ENCODE results near the gene EGR1.
"Not testable (repeated sequence)": the region's sequence is repeated elsewhere in the genome, so short reads cannot be mapped to it uniquely, and the experiment has no call there.

EGR1 gene

GRCh38 chr5:138468966-138469539 is 3.8 kb downstream of the EGR1 start:
- DNase-seq (ENCODE audit: low read depth in 3 of 3), result no peak

- DNase-seq (ENCODE audit: low read depth in 3 of 3), result no peak
Measured at GRCh38 chr5:138469540-138470321, 4.5 kb downstream of the EGR1 start.

GRCh38 chr5:138470322-138471051 is 5.2 kb downstream of the EGR1 start:
- no peak for DNase-seq (ENCODE audit: low read depth in 3 of 3)

GRCh38 chr5:138471052-138471361 is 5.7 kb downstream of the EGR1 start:
- DNase-seq (ENCODE audit: low read depth in 3 of 3), result no peak

- no peak for DNase-seq (ENCODE audit: low read depth in 3 of 3)
Measured at GRCh38 chr5:138472353-138472752, 7.1 kb downstream of the EGR1 start.

- DNase-seq (ENCODE audit: low read depth in 3 of 3), result not testable (repeated sequence)
Measured at GRCh38 chr5:138473151-138473550, 7.9 kb downstream of the EGR1 start.

- DNase-seq (ENCODE audit: low read depth in 3 of 3), result no peak
Measured at GRCh38 chr5:138476918-138477317, 11.6 kb downstream of the EGR1 start.

- DNase-seq (ENCODE audit: low read depth in 3 of 3), result no peak
Measured at GRCh38 chr5:138482638-138483037, 17.4 kb downstream of the EGR1 start.

- no peak for DNase-seq (ENCODE audit: low read depth in 3 of 3)
Measured at GRCh38 chr5:138488481-138488945, 23.2 kb downstream of the EGR1 start.

- DNase-seq (ENCODE audit: low read depth in 3 of 3), result no peak
Measured at GRCh38 chr5:138489683-138490061, 24.4 kb downstream of the EGR1 start.

- DNase-seq (ENCODE audit: low read depth in 3 of 3), result no peak
Measured at GRCh38 chr5:138490648-138491283, 25.5 kb downstream of the EGR1 start.

GRCh38 chr5:138491284-138491648 is 26.0 kb downstream of the EGR1 start:
- no peak for DNase-seq (ENCODE audit: low read depth in 3 of 3)

- DNase-seq (ENCODE audit: low read depth in 3 of 3), result peak; percentile 67 to 80 (median 69)
Measured at GRCh38 chr5:138491669-138492559, 26.6 kb downstream of the EGR1 start.

- no peak for DNase-seq (ENCODE audit: low read depth in 3 of 3)
Measured at GRCh38 chr5:138492560-138493045, 27.3 kb downstream of the EGR1 start.

- no peak for DNase-seq (ENCODE audit: low read depth in 3 of 3)
Measured at GRCh38 chr5:138495351-138495750, 30.1 kb downstream of the EGR1 start.

GRCh38 chr5:138498376-138498775 is 33.1 kb downstream of the EGR1 start:
- DNase-seq (ENCODE audit: low read depth in 3 of 3), result no peak

- no peak for DNase-seq (ENCODE audit: low read depth in 3 of 3)
Measured at GRCh38 chr5:138502121-138502520, 36.8 kb downstream of the EGR1 start.

GRCh38 chr5:138502521-138502920 is 37.2 kb downstream of the EGR1 start:
- DNase-seq (ENCODE audit: low read depth in 3 of 3), result no peak

- DNase-seq (ENCODE audit: low read depth in 3 of 3), result no peak
Measured at GRCh38 chr5:138503487-138504270, 38.4 kb downstream of the EGR1 start.

- DNase-seq (ENCODE audit: low read depth in 3 of 3), result no peak
Measured at GRCh38 chr5:138504799-138505198, 39.5 kb downstream of the EGR1 start.
